ENCODE results near the gene PTPRR. TPM values are rescaled to one million over a fixed set of nuclear protein-coding genes. Genes with fewer than 3 reads are reported as not detected.

PTPRR gene
- total and polyA plus RNA-seq, 2 of the 13 experiments (the other 11 are each of a cell fraction or from before 2014, with no cell fraction given), result not detected

DNA sequence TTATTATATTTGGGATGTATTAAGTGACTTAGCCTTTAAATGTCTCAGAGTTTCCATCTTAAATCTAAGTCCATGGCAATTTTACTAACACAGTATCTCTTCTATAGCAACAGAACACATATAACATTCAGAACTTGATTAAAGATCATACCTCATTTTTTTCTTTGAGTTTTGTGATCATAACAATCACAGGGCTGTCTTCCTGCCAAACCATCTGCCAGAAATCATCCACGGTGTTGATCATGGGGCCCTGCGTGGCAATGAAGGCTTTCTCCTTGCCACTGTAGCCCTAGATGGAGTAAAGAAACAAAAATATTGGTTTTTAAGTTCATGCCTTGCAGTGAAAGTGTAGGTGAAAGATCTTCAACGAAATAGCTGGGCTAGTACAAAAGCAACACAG lies 236.6 kb downstream of the PTPRR start:
- no peaks in the 10 kb centered on the region for H3K4me1 ChIP-seq (ENCODE audit: insufficient read depth, low read length)
- no peaks in the 10 kb centered on the region for H3K79me2 ChIP-seq (ENCODE audit: insufficient read depth, low read length)
- in situ Hi-C loops (cut with HindIII; ENCODE audit: extremely low pct_ligation_motif_present, low pct_unique_long_range_greater_than_20kb), result no loop called here
- ChIA-PET CTCF (ENCODE audit: low intra/inter-chr PET ratio, low total read pairs) (no interaction called here), POLR2A (no interaction called here)
- H3K9me3 ChIP-seq (ENCODE audit: low read length), result no peaks in the 10 kb centered on the region
- H3K9ac ChIP-seq (ENCODE audit: insufficient read depth, low read depth, low read length), result no peak overlapping the region
- DNase-seq (ENCODE audit: low spot score) (no peak), FAIRE-seq (no peak), ATAC-seq (no peak)
- no peaks in the 10 kb centered on the region for H4K20me1 ChIP-seq (ENCODE audit: insufficient read depth, low read length)
- H3K4me2 ChIP-seq (ENCODE audit: low read depth, low read length), result no peak overlapping the region
- intact Hi-C loops (cut with micrococcal nuclease; ENCODE audit: unreplicated experiment), result no loop called here
- no peaks in the 10 kb centered on the region for H3K27me3 ChIP-seq (ENCODE audit: control insufficient read depth in 1 of 2, insufficient read depth in 2 of 2, low read length in 2 of 2)
- H2AFZ ChIP-seq (ENCODE audit: low read length), result no peak overlapping the region
- WGBS (ENCODE audit: low lambda C conversion rate), result 2% methylated on average over 3 of the region's 3 CpGs
- H3K27ac ChIP-seq (ENCODE audit: extremely low read length, insufficient read depth, low read length), result no peak overlapping the region
- BruUV-seq (replicated peaks), result no TSS peak
- H3K4me3 ChIP-seq (replicated peaks in 1 of 3; ENCODE audit: insufficient read depth in 1 of 3, low read depth in 2 of 3, low read length in 3 of 3), result no peak overlapping the region
- H3K36me3 ChIP-seq (replicated peaks in 1 of 2; ENCODE audit: control insufficient read depth in 1 of 2, insufficient read depth in 2 of 2, low read length in 2 of 2), result no peaks in the 10 kb centered on the region
- TF ChIP-seq, protein P1, sequence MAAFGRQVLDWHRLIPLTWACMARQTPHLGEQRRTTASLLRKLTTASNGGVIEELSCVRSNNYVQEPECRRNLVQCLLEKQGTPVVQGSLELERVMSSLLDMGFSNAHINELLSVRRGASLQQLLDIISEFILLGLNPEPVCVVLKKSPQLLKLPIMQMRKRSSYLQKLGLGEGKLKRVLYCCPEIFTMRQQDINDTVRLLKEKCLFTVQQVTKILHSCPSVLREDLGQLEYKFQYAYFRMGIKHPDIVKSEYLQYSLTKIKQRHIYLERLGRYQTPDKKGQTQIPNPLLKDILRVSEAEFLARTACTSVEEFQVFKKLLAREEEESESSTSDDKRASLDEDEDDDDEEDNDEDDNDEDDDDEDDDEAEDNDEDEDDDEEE (CRISPR knock-in tag; IDR thresholded peaks at IDR 0.05), result no peak
- TF ChIP-seq AKAP8 (CRISPR knock-in tag; IDR thresholded peaks at IDR 0.05), result no peak
- TF ChIP-seq ETV6 (CRISPR knock-in tag; conservative IDR thresholded peaks at IDR 0.05), result no peak
- no peak for TF ChIP-seq ARHGAP35 (CRISPR knock-in tag; IDR thresholded peaks at IDR 0.05; ENCODE audit: borderline replicate concordance)
- TF ChIP-seq KLF6 (CRISPR knock-in tag; IDR thresholded peaks at IDR 0.05), result no peak
- TF ChIP-seq ZNF205 (CRISPR knock-in tag; IDR thresholded peaks at IDR 0.05), result no peak
- no peak for TF ChIP-seq ZNF770 (CRISPR knock-in tag; IDR thresholded peaks at IDR 0.05)
- no peak for TF ChIP-seq NCOA2 (CRISPR knock-in tag; IDR thresholded peaks at IDR 0.05)
- TF ChIP-seq MXD4 (CRISPR knock-in tag; IDR thresholded peaks at IDR 0.05), result no peak
- no peak for TF ChIP-seq ZNF570 (CRISPR knock-in tag; IDR thresholded peaks at IDR 0.05; ENCODE audit: borderline replicate concordance)
- TF ChIP-seq HMGXB4 (CRISPR knock-in tag; IDR thresholded peaks at IDR 0.05; ENCODE audit: borderline replicate concordance in 1 of 2, low read depth in 1 of 2), result no peak
- no peak for TF ChIP-seq ZNF138 (CRISPR knock-in tag; IDR thresholded peaks at IDR 0.05; ENCODE audit: low read depth)
- no peak for TF ChIP-seq AHDC1 (CRISPR knock-in tag; IDR thresholded peaks at IDR 0.05; ENCODE audit: borderline replicate concordance)
- no peak for TF ChIP-seq ZFP90 (CRISPR knock-in tag; IDR thresholded peaks at IDR 0.05; ENCODE audit: borderline replicate concordance)

All from HepG2 (cell line).